ENCODE data around the gene LCTL. TPM values are rescaled to one million over a fixed set of nuclear protein-coding genes. Genes with fewer than 3 reads are reported as not detected.
A peak's percentile ranks its signal among the peaks of the same experiment; 100 is the strongest.

LCTL gene
- total and polyA plus RNA-seq, 11 donors: not detected

DNA sequence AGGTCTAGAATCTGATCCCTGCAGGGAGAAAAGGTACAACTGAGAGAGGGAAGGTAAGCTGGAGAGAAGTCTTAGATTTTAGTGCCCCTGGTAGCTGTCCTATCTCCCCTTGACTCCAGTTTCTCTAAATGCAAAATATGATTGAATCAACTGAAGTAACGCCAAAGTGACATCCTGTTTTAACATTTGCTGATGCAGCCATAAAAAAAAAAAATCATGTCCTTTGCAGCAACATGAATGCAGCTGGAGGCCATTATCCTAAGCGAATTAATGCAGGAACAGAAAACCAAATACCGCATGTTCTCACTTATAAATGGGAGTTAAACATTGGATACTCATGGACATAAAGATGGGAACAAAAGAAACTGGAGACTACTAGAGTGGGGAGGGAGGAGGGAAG, 42.4 kb upstream of the LCTL start:
- Histone ChIP-seq H3K36me3 (no peaks in the 10 kb centered on the region), H3K4me1 (peaks cover 0 to 6% (median 0%) of the 10 kb centered on the region in 12 donors), H3K9me3 (no peaks in the 10 kb centered on the region), H3K4me3 (no peak overlapping the region), H3K27me3 (no peaks in the 10 kb centered on the region), H3K27ac (no peak overlapping the region)
- TF ChIP-seq POLR2A (IDR thresholded peaks at IDR 0.05): no peak
- TF ChIP-seq, protein P1, sequence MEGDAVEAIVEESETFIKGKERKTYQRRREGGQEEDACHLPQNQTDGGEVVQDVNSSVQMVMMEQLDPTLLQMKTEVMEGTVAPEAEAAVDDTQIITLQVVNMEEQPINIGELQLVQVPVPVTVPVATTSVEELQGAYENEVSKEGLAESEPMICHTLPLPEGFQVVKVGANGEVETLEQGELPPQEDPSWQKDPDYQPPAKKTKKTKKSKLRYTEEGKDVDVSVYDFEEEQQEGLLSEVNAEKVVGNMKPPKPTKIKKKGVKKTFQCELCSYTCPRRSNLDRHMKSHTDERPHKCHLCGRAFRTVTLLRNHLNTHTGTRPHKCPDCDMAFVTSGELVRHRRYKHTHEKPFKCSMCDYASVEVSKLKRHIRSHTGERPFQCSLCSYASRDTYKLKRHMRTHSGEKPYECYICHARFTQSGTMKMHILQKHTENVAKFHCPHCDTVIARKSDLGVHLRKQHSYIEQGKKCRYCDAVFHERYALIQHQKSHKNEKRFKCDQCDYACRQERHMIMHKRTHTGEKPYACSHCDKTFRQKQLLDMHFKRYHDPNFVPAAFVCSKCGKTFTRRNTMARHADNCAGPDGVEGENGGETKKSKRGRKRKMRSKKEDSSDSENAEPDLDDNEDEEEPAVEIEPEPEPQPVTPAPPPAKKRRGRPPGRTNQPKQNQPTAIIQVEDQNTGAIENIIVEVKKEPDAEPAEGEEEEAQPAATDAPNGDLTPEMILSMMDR (IDR thresholded peaks at IDR 0.05): no peak
- intact Hi-C loops (cut with DNase I): loop anchor here in 3 of 10 donors (2.0 to 5.0 kb wide), 2 partner anchors 167 to 244 kb away; no protein-coding TSS in a partner anchor
- ATAC-seq: no peak
- 77 to 86% (median 81%) methylated on average over 3 of the region's 3 CpGs for whole genome bisulfite sequencing, 4 donors
- no peak for DNase-seq

DNA sequence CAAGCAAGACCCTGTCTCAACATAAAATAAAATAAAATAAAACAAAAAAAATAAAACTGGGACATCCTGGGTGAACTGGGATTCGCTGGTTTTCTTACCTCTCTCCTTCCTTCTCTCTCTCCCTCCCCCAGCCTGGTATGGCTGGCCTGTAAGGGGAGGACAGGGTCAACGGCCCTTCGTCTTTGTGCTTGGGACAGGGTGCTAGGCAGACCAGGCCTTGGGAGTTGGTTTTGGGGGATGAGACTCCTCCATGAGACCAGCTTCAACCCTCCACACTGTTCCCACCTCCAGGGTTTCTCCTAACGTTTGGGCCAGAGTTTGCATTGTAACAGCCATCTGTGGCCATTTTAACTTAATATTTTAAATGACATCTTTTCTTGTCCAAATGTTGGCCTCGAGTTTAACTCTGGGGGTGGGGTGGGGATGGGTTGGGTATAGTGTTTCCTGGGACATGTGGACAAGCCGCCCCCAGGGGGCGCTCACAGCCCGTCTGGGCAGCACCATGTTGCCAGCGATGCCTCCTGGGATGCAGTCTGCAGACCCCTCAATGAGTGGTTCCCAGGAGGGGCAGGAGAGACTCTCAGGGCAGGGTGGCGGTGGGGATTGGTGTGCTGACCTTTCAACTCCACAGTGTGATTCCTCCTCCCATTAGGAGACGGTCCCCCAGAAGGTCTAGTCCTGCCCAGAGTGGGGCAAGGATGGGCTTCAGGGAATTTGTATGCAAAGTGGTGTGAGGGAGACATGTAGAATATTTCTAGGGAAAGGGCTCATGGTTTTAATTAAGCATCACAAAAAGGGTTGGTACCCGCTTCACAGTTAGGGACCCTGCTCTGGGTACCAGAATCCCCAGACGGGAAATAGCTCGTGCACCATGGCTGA, 37.7 kb upstream of the LCTL start:
- DNase-seq (peak; percentile 58 to 83 (median 65)), ATAC-seq (peak; percentile 52 to 90 (median 79))
- 41 to 50% (median 43%) methylated on average over 13 to 14 of the region's 14 CpGs for WGBS, 4 donors
- Histone ChIP-seq H3K27ac (no peak overlapping the region), H3K27me3 (no peaks in the 10 kb centered on the region), H3K4me3 (no peak overlapping the region), H3K9me3 (no peaks in the 10 kb centered on the region), H3K4me1 (peaks cover 0 to 6% (median 0%) of the 10 kb centered on the region in 12 donors), H3K36me3 (no peaks in the 10 kb centered on the region)
- intact Hi-C loops (cut with DNase I): loop anchor here in 8 of 10 donors (1.0 to 5.0 kb wide), 11 partner anchors 94 to 251 kb away; partner anchors contain the start of gene SMAD6 (in 1 of the 8)
- no peak for TF ChIP-seq POLR2A (IDR thresholded peaks at IDR 0.05)
- TF ChIP-seq, protein P1 (IDR thresholded peaks at IDR 0.05): peak; percentile 66 to 87 (median 82)

DNA sequence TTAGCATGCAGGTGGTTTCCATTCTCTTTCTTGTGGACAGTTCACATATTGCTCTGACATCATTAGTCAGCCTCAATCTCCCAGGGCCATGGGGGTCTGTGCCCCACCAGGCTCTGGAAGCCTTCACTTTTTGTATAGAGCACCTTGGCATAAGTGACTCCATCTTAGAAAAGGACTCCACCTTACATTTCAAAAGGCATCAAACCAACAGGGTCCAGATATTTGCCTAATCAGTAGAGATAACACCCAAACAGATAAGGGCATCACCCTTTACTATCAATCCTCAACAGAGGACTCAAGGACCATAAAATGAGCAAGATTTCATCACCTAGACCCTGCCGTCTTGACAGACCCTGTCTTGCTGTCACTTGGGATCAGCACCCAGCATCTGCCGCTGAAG, 35.7 kb upstream of the LCTL start:
- WGBS, 4 donors: 61 to 84% (median 74%) methylated on average over 2 of the region's 2 CpGs

More for the DNA sequence above, 35.7 kb upstream of the LCTL start:
- Histone ChIP-seq H3K27ac (no peak overlapping the region), H3K27me3 (no peaks in the 10 kb centered on the region), H3K9me3 (no peaks in the 10 kb centered on the region), H3K4me1 (peaks cover 0 to 6% (median 0%) of the 10 kb centered on the region in 12 donors), H3K36me3 (no peaks in the 10 kb centered on the region), H3K4me3 (no peak overlapping the region)
- ATAC-seq: no peak
- no peak for DNase-seq
- intact Hi-C loops (cut with DNase I): loop anchor here in 6 of 10 donors (5.0 kb wide), 5 partner anchors 96 to 251 kb away; partner anchors contain the start of gene SMAD6 (in 1 of the 6)
- TF ChIP-seq POLR2A (IDR thresholded peaks at IDR 0.05): no peak
- TF ChIP-seq, protein P1 (IDR thresholded peaks at IDR 0.05): no peak
